HS-5 (cell line): ENCODE results near the gene SLFN14.
A peak's percentile ranks its signal among the peaks of the same experiment; 100 is the strongest.
"Not testable (repeated sequence)": the region's sequence is repeated elsewhere in the genome, so short reads cannot be mapped to it uniquely, and the experiment has no call there.

ENCODE experiments used
- DNase-seq: peaks from one replicate; pipeline ENCODE4 v3.0.0-alpha.2; 2012; ENCODE audit warnings: low read depth

Gene SLFN14

GRCh38 chr17:35560703-35561102 lies at the start of gene SLFN14:
Gene SLFN14, minus strand, starts transcription at chr17:35560819. Its CDS starts 2,757 bp downstream, at chr17:35558062.
- DNase-seq = no peak

DNA sequence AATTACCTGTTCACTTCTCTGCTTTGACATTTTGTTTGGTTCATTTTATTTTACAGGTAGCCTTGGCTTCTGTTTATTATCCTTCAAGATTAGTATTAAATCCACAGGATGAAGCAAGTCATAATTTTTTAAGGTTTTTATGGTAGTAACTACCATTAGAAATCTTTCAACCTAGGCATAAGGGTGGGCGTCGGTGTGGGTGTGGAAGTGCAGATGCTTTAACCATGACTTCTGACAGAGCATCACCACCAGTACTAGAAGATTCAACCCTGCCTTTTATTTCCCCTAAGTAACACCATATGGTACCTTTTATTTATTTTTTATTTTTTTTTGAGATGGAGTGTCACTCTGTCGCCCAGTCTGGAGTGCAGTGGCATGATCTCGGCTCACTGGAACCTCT lies 49.2 kb upstream of the SLFN14 start:
- DNase-seq = no peak

- DNase-seq = no peak
These were observed 46.7 kb upstream of the SLFN14 start for GRCh38 chr17:35607239-35607847.

DNA sequence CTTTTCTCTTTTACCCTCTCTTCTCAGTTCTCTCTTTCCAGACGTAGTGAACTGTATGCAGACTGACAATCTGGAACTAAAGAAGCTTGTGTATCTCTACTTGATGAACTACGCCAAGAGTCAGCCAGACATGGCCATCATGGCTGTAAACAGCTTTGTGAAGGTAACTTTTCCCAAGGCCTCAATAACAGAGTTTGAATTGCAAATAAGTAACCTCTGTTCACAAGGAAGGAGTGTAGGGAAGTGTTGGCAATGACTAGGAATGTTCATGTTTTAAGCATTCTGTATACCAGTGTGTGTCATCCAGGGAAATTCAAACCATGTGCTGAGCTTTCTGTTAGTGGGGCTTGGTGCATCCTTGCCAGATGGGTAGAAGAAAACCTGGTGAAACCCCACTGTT lies 45.1 kb upstream of the SLFN14 start:
- DNase-seq = peak; percentile 26

- DNase-seq = no peak
These were observed 43.1 kb upstream of the SLFN14 start for GRCh38 chr17:35603674-35604073.

DNA sequence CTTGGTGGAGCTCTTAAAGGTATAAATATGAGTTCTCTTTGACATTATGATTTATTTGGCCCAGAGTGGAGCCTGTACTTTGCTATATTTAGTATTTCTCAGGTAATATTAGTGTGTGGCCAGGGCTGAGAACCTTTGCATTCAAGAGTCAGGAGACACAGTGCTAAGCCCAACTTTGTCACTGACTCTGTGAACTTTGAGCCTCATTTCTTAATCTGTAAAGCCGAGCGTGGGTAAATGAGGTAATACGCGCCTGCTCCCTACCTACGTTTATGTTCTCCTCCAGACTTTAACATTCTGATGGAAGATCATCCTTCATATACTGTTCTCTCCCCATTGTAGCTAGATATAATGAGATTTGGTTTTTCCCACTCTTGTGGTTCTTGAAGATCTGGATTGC lies 37.0 kb upstream of the SLFN14 start:
- no peak for DNase-seq

DNA sequence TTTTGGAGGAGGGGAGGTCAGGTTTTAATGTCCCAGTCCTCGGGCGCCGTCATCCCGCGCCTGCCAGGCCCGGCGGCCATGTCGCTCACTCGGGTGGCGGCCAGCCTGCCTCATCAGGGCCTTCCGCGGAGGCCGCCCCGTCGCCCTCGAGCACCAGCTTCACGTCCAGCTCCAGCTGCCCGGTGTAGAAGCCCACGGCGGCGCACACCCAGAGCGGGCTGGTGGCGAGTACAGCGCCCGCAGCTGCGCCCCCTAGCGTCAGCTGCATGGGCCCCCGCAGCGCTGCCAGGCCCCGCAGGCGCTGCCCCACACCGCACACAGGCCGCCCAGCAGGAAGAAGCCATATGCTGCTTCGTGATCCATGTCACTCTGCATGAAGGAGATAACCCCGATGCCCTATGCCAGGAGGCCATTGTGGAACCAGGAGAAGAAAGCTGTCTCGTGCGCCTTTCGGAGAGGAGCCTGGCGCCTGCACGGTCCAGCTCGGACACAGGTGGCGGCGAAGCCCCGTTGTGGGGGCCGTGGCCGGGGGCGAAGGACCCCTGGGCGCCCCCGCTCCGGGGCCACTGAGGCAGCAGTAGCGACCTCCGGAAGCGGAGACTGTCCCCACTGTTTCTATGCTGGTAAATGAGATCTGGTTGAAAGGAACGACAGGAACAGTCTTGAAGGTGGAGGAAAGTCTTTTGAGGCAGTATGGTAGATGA lies 36.1 kb upstream of the SLFN14 start:
- DNase-seq = no peak

GRCh38 chr17:35596072-35596471 lies 35.5 kb upstream of the SLFN14 start:
- DNase-seq = no peak

DNA sequence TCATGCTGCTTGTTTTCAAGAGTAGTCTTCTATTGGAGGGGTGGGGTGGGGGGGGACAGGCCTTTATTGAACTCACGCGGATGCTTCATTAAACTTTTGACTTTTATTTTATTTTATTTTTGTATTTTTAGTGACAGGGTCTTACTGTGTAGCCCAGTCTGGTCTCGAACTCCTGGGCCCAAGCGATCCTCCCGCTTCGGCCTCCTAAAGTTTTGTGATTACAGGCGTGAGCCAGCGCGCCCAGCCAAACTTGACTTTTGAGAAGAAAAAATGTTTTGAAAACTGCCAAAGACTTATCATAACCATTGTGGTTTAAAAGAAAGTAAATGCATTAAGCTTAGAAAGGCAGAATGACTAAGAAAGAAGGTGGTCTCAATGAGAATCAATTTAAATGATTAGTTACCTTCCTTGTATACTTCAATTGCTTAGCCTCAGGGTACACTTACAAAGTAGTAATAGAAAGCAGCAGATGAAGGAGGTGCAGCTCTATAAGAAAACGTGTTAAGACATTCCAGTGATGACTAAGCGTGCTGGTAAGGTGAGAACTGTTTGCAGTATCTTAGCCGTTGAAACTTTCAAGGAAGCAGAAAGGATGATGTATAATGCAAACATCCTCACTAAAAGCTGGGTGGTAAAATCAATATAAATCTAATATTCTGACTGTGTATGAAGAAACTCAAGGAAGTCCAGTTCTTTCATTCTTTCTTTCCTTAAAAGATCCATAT lies 27.7 kb upstream of the SLFN14 start:
- DNase-seq = peak; percentile 61

DNA sequence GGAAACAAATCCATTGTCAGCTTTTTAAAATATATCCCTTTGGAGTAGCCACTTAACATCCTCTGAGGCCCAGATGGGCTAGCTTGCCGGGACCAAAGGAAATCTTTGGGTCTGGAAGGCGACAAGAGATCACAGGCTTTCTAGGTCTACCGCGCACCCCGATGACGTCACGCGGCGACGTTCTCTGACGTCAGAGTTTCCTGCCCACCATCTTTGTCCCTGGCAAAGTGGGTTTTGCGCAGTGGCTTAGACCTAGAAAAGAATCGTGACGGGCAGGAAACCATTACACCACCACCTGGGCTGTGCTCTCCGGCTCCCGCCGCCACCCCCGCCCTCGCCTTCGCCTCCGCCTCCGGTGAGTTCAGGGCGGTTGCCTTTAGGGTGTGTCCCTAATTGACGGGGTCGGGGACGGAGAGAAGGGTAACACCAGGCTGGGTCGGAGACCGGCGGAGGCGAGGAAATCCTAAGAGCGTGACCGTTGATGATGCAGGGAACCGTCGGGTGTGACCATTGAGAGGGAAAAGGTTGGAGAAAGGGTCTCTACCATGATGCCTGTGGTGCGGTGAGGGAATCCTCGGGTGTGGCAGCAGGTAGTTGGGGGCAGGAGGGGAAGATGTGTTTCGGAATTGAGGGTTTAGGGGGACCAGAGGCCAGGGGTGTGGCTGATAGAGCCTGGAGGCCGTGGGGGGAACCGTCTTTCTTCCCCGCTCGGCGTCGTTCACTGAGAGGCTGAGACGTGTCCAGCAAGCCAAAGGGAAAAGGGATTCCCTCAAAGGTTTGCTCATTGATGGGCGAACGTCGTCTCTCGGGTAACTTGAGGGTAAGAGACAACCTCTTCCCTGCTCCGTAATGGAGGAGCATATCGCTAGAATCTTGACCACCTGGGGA lies 26.7 kb upstream of the SLFN14 start, which contains the start of gene AP2B1:
AP2B1 (plus strand) TSS at position 249 of the 888 bp plus-strand sequence. CDS start 6,709 bp downstream, outside the sequence.
- DNase-seq = peak; percentile 93

DNA sequence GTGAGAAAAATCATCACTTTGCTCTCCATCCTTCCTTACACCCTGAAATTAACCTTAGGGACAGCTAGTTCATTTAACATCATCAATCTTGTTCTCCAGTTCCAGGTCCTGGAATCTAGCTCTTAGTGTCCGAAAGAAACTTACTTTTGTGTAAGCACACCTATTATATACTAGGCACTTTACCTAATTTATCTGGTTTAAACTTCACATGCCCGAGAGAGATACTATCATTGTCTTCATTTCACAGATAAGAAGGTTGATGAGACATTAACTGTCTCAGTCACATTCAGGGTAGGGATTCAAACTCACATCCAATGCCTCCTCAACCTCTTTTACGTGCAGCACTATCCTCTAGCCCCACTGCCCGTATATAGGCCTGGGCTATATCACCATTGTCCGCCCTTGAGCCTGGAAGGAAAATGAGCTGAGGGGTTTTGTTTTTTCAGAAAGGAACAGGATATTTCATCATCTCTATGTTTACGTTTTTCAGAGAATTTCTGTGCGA lies 26.0 kb upstream of the SLFN14 start:
- DNase-seq = no peak

DNA sequence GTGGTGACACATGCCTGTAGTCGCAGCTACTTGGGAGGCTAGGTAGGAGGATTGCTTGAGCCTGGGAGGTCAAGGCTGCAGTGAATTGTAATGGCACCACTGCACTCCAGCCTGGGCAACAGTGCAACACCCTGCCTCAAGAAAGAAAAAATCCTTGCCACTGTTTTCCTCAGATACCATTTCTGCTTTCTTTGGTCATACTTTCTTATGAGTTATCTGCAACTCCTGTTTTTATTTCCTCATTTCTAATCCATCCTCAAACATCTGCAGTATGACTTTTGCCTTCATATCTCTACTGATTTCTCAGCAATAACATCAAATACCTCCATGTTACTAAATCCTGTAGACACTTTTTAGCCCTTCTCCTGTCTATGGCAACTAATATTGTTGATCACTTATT lies 23.4 kb upstream of the SLFN14 start:
- no peak for DNase-seq

GRCh38 chr17:35578929-35579432 lies 18.4 kb upstream of the SLFN14 start:
- DNase-seq = no peak

GRCh38 chr17:35578197-35578928 lies 17.7 kb upstream of the SLFN14 start, which contains the start of gene PEX12:
Gene PEX12, minus strand, starts transcription at chr17:35578571. Its CDS starts 550 bp downstream, at chr17:35578021.
- DNase-seq = peak; percentile 45

GRCh38 chr17:35577830-35578196 lies 17.2 kb upstream of the SLFN14 start:
- no peak for DNase-seq

DNA sequence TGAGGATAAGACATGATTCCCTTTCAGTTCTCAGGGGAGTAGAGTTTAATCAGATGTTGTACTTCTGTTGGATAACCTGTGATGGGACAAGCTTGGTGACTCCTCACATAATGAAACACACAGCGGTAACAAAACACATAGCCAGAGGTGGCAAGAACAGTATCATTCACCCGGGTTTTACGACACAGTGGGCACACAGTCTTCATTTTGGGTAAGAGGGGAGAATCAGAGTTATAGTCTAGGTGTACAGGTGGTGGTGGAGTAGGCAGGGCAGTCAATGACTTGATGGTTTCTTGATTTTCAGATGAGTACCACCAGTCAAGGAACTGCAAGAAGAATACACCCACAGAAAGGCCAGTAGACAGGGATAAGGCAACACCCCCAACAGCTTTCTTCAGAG lies 15.1 kb upstream of the SLFN14 start:
- no peak for DNase-seq

DNA sequence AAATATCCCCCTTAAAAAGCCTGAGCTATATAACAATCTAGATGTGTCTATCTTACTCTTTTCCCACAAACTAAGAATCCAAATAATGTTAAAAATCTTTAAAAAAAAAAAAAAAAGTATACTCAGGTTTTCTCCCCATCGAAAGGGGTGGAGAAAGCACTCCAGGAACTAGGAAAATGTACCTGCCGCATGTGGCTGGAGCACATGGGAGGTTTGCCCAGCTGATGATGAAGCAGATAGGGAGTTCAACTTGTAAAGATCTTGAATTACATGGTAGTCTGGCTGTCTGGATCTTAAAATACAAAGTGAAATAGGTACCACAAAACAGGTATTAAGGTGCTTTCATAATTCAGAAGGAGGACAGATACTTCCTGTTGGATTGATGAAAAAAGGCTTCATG lies 8.8 kb upstream of the SLFN14 start:
- no peak for DNase-seq

GRCh38 chr17:35568561-35568960 lies 7.9 kb upstream of the SLFN14 start:
- DNase-seq = no peak

DNA sequence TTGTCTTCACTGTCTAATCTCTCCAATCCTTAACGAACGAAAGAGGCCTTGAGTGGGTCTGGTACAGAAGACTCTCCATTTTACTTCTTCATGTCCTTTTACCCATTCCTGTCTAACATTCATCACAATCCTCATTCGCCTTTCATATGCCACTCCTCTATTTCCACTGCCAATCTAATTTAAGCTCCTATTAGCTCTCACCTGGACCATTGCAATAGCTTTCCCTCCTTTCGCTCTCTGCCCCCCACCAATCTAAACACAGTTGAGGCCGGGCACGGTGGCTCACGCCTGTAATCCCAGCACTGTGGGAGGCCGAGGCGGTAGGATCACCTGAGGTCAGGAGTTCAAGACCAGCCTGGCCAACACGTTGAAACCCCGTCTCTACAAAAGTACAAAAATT lies 6.3 kb upstream of the SLFN14 start:
- DNase-seq = no peak

- not testable (repeated sequence) for DNase-seq
These were observed 2.6 kb upstream of the SLFN14 start for GRCh38 chr17:35563181-35563580.
